Activated CD4-positive, alpha-beta T cell treated with anti-CD3 and anti-CD28 coated beads, Interleukin-2, amount 50 U/mL, for 24 hours (primary cell): Measurements from ENCODE around the gene CGN.

ENCODE experiments used
- DNase-seq, 2 donors: peaks; one replicate each; pipeline ENCODE4 v3.0.0-alpha.2; 2020; ENCODE audit warnings: low read depth in 1 of 2, low spot score in 1 of 2

The CGN gene

DNA sequence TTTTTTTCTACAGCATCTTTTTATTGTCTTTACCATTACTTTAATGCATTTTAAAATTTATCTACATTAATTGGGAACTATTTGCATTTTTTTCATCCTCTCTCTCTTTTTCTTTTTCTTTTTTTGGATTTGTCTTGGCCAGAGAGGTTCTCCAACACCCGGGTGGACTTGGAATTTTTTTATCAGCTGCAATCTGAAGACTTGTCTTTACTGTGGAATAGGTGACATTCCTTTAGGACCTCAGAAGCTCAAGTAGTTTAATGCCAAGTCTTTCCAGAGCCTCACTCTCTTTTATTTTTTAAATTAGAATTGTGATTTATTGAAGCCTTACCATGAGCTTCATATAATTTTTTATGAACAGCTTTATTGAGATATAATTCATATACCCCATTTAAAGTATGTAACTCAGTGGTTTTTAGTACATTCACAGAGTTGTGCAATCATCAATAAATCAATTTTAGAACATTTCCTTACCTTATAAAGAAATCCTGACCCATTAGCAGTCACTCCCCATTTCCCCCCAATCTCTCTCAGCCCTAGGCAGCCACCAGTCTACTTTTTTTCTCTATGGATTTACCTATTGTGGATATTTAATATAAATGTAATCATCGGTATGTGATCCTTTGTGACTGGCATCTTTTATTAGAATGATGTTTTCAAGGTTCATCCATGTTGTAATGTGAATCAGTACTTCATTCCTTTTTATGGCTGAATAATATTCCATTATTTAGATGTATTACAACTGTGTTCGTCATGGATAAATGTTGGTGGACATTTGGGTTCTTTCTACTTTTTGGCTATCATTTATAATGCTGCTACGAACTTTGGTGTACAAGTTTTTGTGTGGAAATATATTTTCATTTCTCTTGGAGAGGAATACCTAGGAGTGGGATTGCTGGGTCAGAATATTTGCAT, 35.1 kb downstream of the CGN start:
- DNase-seq: no peak

DNA sequence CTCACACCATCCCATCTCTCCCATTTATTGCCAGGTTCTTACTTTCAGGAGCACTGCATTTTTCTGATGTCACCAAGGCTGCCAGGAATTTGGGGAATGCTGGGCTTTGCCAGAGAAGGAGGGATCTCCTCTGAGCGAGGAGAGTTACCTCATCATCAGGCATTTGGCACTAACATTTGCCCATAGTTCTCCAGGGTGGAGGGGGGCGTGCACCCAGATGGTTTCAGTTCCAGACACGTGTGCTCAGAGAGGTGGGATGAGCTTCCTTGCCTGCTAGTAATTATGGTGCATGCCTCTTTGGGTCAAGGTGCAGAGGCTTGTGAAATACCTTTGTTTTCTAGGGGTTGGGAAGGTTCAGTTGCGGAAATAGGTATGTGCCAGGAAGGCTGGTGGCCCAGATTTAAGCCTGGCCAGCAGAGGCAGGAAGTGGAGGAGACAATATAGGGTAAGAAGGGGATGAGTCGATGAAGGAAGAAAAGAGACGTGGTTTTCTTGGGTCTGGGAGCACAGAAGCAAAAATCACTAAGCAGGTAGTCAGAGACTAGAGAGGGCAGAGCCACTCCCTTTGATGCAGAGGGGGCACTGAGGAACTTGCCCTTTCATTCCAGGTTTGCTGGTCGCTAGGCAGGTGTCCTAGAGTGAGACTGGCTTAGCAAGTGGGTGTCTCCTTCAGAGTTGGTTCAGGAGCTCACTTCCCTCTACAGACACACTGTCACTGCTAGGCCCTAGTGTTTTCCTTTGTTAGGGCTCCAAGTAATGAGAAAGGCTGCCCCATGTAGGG, 36.1 kb downstream of the CGN start:
- no peak for DNase-seq

DNA sequence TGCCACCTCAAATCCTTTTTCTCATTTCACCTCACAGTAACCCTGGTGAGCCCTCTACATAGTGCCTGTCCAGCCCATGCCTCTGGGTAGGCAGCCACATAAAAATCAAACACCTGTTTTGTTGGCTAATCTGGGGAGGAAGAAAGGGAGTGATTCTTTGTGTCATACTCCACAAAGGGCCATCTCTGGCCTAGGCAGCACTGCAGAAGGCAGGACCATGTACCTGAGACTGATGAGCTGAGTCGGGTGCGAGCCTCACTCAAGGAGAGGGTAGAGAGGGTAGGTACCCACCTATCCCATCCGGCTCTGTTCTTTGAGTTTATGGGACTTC, 36.7 kb downstream of the CGN start:
- no peak for DNase-seq

- DNase-seq: no peak
Observed at GRCh38 chr1:151549199-151549598, 38.0 kb downstream of the CGN start.

GRCh38 chr1:151553659-151554058, 42.5 kb downstream of the CGN start:
- no peak for DNase-seq

DNA sequence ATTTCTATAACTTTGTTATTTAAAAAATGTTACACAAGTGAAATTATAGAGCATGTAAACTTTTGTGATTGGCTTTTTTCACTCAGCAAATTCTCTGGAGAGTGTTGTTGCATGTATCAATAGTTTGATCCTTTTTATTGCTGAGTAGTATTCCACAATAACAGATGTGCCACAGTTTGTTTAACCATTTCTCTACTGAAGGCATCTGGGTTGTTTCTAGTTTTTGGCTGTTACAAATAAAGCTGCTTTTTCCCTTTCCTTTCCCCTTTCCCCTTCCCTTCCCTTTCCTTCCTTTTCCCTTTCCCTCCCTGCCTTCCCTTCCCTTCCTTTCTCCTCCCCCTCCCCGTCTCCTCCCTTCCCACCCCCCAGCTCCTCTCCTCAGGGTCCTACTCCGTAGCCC, 44.9 kb downstream of the CGN start:
- DNase-seq: no peak

GRCh38 chr1:151562661-151563060, 51.5 kb downstream of the CGN start:
- DNase-seq: no peak

DNA sequence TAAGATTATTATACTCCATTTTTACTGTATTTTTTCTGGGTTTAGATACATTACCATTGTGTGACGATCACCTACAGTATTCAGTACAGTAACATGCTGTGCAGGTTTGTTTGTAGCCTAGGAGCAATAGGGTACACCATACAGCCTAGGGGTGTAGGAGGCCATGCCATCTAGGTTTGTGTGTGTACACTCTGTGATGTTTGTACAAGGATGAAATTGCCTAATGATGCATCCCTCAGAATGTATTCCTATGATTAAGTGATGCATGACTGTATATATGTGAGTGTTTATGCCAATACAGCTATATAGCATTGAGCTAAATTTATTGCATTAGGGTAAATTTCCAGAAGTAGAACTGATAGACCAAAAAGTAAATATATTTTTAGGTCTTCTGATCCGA, 52.2 kb downstream of the CGN start:
- DNase-seq: no peak

DNA sequence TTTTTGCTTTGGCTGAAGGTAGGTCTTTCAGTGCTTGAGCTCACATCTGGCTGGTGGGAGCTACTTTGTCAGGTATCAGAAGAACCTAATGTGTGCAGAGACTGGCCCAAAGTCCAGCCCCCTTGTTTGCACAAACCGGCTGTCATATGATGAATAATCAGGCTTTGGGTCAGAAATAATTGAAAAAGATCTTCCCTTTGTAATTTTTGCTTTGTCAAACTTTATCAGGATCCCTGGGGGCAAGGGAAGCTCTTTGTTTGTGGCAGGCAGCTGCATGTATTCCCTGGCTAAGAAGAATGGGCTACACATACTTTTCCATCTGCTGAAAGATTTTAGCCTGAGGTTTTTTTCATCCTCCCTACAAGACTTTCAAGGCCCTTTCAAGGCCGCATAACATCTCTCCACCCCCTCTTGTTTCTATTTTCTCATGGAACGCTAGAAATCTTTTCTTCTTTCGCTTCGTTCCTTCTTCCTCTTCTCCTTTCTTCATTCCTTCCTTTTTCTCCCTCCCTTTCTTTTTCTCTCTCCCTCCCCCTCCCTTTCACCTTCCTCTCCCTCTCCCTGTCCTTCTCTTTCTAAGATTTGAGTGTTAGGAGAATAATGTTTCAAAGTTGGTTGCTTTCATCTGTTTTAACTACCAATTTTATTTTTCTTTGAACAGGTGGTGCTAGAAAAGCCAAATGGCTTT, 54.5 kb downstream of the CGN start:
- no peak for DNase-seq

DNA sequence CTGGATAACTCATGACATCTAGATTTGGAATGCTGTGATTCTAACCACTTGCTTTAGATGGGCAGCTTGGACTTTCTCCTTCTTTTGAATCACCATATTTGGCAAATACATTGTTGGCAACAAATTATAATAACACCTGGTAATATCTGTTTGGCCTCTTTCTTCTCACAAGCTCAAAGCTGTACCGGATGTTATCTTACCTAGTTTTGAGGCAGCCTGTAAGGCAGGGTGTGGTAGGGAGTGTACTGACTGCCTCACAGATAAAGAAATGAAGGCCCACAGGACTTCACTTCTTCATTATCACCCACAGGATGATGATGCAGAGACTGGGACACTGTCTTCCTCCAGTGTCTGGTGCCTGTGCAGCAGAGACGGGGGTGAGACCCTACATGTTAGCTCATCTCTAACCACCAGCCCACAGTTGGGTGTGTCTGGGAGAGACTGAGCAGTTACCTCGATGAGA, 57.5 kb downstream of the CGN start:
- DNase-seq: no peak

DNA sequence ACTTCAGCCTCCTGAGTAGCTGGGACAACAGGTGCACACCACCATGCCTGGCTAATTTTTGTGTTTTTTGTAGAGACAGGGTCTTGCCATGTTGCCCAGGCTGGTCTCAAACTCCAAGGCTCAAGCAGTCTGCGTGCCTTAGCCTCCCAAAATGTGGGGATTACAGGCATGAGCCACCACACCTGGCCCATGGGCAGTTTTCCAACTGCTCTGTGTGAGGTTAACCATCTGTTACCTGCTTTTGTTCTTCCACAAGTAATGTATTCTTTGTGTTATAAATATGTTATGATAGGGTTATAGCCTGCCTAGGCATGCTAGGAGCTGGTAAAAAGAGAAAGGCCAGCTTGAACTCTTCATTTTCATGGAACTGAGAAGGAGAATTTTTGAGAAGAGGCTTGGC, 59.6 kb downstream of the CGN start:
- no peak for DNase-seq

DNA sequence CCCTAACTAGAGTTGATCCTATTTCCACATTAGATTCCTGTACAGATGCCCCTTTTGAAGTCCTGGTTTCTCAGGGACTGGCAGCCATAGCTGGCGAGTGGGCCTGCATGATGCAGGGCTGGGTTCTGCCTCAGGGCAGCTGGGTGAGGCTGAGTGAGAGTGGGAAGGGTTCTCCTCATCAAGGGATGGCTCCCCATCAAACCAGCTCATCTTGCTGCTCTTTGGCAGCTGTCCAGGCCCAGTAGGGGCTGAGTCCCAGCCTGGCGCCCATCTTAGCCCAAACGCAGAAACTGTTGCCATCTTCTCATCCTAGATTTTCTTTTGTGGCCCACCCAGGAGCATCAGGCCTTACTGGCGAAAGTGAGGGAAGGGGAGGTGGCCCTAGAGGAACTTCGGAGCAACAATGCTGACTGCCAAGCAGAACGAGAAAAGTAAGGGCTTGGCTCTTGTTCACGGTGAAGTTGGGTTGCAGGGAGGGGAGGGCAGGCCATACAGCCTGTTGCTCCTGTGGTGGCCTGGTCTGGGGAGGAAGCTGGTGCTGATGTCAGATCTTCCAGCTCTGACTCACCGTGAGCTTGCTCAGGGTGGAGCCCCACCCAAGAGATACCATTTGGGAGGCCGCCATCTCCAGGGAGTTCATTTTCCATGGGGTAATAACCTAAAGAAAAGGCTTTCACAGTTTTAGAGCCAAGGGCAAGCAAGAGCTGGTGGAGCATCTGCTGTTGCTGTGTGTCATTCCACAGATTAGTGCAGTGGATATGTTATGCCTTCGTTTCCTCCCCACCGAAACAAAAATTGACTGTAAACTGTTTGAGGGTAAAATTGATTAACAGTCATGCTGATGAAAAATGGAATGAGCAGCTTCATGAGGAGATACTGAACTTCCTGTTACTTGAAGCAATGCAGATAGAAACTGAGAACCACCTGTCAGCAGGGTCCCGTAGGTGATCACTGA, 63.7 kb downstream of the CGN start:
- no peak for DNase-seq

- no peak for DNase-seq
Observed at GRCh38 chr1:151577173-151577572, 66.0 kb downstream of the CGN start.

DNA sequence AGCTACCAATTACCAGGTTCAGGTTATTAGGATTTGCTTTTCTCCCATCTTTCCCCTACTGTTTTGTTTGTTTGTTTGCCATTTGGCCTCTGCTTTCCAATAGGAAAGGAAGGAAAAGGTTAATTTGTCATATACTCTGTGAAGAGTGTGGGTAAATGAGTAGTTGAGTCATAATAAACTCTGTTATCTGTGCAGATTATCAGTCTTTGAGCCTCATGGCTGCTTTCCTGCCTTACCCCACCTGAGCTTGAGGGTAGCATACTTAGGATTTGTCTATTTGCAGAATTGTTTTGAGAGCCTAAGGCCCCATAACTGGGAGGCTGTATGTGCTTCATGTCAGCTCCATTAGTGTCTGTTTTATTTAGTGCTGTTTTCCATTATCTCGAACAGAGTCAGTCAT, 67.8 kb downstream of the CGN start:
- no peak for DNase-seq

DNA sequence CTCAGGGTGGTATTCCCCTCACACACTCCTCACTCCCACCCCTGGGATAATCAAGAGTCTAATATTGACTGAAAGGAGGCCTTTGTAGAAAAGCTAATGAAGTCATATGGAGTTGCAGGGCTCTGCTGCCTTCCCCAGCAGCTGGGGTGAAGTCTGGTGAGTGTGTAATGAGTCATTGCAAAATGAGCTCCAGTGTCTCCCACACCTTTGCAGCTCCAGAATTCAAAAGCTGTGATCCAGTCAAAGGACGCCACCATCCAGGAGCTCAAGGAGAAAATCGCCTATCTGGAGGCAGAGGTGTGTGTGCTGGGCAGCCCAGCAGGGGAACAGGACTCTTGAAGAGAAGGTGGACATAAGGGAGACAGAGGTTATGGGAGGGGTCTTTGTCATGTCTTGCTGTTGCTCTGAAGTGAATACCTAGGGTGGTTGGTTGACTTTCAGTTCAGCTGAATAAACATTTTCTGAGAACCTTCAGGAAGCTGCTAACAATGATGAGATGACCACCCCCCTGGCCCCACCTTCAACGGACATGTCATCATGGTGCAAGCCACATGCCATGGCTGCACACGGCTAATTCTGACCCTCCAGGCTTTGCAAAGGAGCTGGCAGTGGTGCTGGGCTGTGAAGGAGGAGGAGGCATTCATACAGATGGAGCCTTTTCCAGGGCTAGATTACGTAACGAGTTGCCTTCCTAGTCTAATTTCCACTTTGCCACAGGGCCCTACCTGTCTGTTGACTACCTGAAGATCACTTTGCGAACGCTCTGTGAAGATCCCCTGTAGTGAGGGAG, 68.4 kb downstream of the CGN start:
- DNase-seq: no peak

- DNase-seq: no peak
Observed at GRCh38 chr1:151581451-151581850, 70.3 kb downstream of the CGN start.

- no peak for DNase-seq
Observed at GRCh38 chr1:151581921-151582320, 70.7 kb downstream of the CGN start.

- no peak for DNase-seq
Observed at GRCh38 chr1:151583796-151584195, 72.6 kb downstream of the CGN start.

DNA sequence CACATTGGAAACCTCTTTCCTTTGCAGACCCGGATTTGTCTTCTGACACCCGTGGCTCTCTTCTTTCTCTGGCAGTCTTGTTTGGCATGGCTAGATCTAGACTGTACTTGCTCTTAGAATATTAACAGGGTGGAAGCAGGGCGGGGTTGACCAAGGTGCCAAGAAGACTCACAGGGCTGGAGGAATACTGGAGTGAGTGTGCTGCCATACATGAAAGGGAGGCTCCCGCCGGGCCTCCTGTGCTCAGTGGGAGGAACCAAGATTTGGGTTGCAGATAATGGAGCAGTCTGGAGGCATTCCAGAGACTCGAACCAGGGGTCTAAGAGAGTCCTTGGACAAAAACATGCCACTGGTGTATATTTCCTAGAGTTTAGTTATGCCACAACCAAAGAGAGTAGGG, 73.1 kb downstream of the CGN start:
- DNase-seq: no peak

GRCh38 chr1:151584780-151585179, 73.6 kb downstream of the CGN start:
- DNase-seq: no peak
